K562 (cell line): ENCODE results near the gene HDAC6. TPM values are rescaled to one million over a fixed set of nuclear protein-coding genes. Genes with fewer than 3 reads are reported as not detected.

Experiments used
- ATAC-seq: fragments of 200-7000 bp; cut with Tn5 transposase; 3 replicates; pipeline ENCODE4 v1.9.1; 2020; ENCODE audit warnings: moderate library complexity
- BruUV-seq: library from RNA; stranded (reverse); fragments of 400-500 nt; replicated peaks from 2 replicates; lab custom pipeline; 2021; lab: Mats Ljungman, UMichigan
- CTCF ChIA-PET: fragments of 300-600 bp; formaldehyde crosslinking; extraction: SDS; loops from one replicate; lab custom pipeline; 2021; ENCODE audit warnings: low intra/inter-chr PET ratio; lab: Yijun Ruan, JAX
- POLR2A ChIA-PET: fragments of 300-600, 350-650 bp; sonication (Branson Sonifier 250); formaldehyde crosslinking; extraction: SDS; loops from one replicate; lab custom pipeline; 2021; ENCODE audit warnings: antibody characterized with exemption, inconsistent platforms; lab: Yijun Ruan, JAX
- DNase-seq, 4 experiments: peaks; one replicate each; pipeline versions ENCODE4 v3.0.0 to v3.0.0-alpha.2; 2011 to 2018; ENCODE audit warnings: low spot score in 3 of 4, mixed read lengths in 3 of 4; ENCODE audit errors: extremely low read depth in 1 of 4
- FAIRE-seq: peaks from 2 replicates; lab custom pipeline; 2011; peaks lifted over from hg19 to GRCh38; lab: Jason Lieb, UNC
- H2AFZ ChIP-seq: 2 replicates; pipeline ENCODE4 v1.6.0; 2011; ENCODE audit warnings: low read depth, low read length, control low read depth, inconsistent platforms
- H3K27ac ChIP-seq: fragments of 200-600 bp; 3 replicates; pipeline ENCODE4 v1.8.0; 2011; ENCODE audit warnings: low read depth, mild to moderate bottlenecking, control low read depth, inconsistent platforms, low read length, moderate library complexity, mixed read lengths; ENCODE audit errors: extremely low read depth
- H3K27me3 ChIP-seq, 2 experiments: fragments of 300-600 bp in 1 of 2; 2 replicates in 1 of 2; 3 replicates in 1 of 2; pipeline versions ENCODE4 v1.6.0 to v1.8.0; 2011; ENCODE audit warnings: inconsistent platforms in 2 of 2, low read length in 2 of 2, mild to moderate bottlenecking in 1 of 2, mixed read lengths in 1 of 2, moderate library complexity in 1 of 2; ENCODE audit not compliant: control insufficient read depth in 2 of 2, insufficient read depth in 2 of 2
- H3K36me3 ChIP-seq: fragments of 300-600 bp; 3 replicates; pipeline ENCODE4 v1.8.0; 2011; ENCODE audit warnings: mild to moderate bottlenecking, low read length, inconsistent platforms; ENCODE audit not compliant: control insufficient read depth, insufficient read depth
- H3K4me1 ChIP-seq, 2 experiments: fragments of 200-600 bp in 1 of 2; replicated peaks in 1 of 2; 2 replicates in 1 of 2; 3 replicates in 1 of 2; pipeline versions ENCODE4 v1.5.1 to v1.8.0; 2011; ENCODE audit warnings: inconsistent platforms in 2 of 2, low read length in 2 of 2, mild to moderate bottlenecking in 1 of 2, mixed read lengths in 1 of 2, moderate library complexity in 1 of 2; ENCODE audit not compliant: control insufficient read depth in 2 of 2, insufficient read depth in 2 of 2
- H3K4me2 ChIP-seq: 2 replicates; pipeline ENCODE4 v1.6.1; 2011; ENCODE audit warnings: low read length, control low read depth, inconsistent platforms, mixed read lengths; ENCODE audit not compliant: insufficient read depth
- H3K4me3 ChIP-seq: fragments of 200-600 bp; sonication (generic), shearing (Covaris generic); 2 replicates; pipeline ENCODE4 v1.5.1; 2016; ENCODE audit warnings: control low read depth, inconsistent platforms
- H3K79me2 ChIP-seq: fragments of 200-600 bp; 3 replicates; pipeline ENCODE4 v1.8.0; 2011; ENCODE audit warnings: low read length, inconsistent platforms; ENCODE audit not compliant: control insufficient read depth, insufficient read depth
- H3K9ac ChIP-seq, 2 experiments: 2 replicates each; pipeline versions ENCODE4 v1.6.0 to v1.6.1; 2011; ENCODE audit warnings: low read depth in 2 of 2, low read length in 2 of 2, control low read depth in 1 of 2, inconsistent platforms in 1 of 2, mild to moderate bottlenecking in 1 of 2, mixed read lengths in 1 of 2; ENCODE audit not compliant: insufficient read depth in 1 of 2
- H3K9me1 ChIP-seq: one replicate; pipeline ENCODE4 v1.6.0; 2011; ENCODE audit warnings: inconsistent platforms, mild to moderate bottlenecking, low read length, moderate library complexity; ENCODE audit not compliant: control insufficient read depth, insufficient read depth
- H3K9me3 ChIP-seq: replicated peaks from 2 replicates; pipeline ENCODE4 v1.5.1; 2011; ENCODE audit warnings: low read depth, low read length, inconsistent platforms; ENCODE audit not compliant: control insufficient read depth, insufficient read depth
- H4K20me1 ChIP-seq: replicated peaks from 2 replicates; pipeline ENCODE4 v1.6.1; 2011; ENCODE audit warnings: low read length, inconsistent platforms, mixed read lengths; ENCODE audit not compliant: control insufficient read depth, insufficient read depth
- LCOR ChIP-seq: sonication (generic); formaldehyde crosslinking; IDR thresholded peaks from 2 replicates; pipeline ENCODE4 v1.8.0; 2022; ENCODE audit warnings: mild to moderate bottlenecking, missing genetic modification reagents
- MCM5 ChIP-seq: fragments of 450-650 bp; IDR thresholded peaks from 2 replicates; pipeline ENCODE4 v1.6.1; 2016; ENCODE audit warnings: low read depth
- POLR2G ChIP-seq: fragments of 200-400 bp; formaldehyde crosslinking; IDR thresholded peaks from 2 replicates; pipeline ENCODE4 v1.6.1; 2017; ENCODE audit warnings: low read depth, mild to moderate bottlenecking, antibody characterized with exemption, low read length, moderate library complexity
- SFPQ ChIP-seq: fragments of 200-400 bp; formaldehyde crosslinking; IDR thresholded peaks from 2 replicates; pipeline ENCODE4 v1.6.1; 2017; ENCODE audit warnings: mild to moderate bottlenecking, low read depth, low read length, moderate library complexity
- SMAD3 ChIP-seq: fragments of 450-650 bp; formaldehyde crosslinking; conservative IDR thresholded peaks from 2 replicates; pipeline ENCODE4 v1.4.0; 2020; ENCODE audit warnings: mild to moderate bottlenecking
- ZBTB33 ChIP-seq: sonication (generic); formaldehyde crosslinking; IDR thresholded peaks from 2 replicates; pipeline ENCODE4 v1.8.1; 2023; ENCODE audit warnings: mild to moderate bottlenecking, missing genetic modification reagents
- ZBTB49 ChIP-seq: sonication (generic); formaldehyde crosslinking; IDR thresholded peaks from 2 replicates; pipeline ENCODE4 v1.8.0; 2022; ENCODE audit warnings: missing genetic modification reagents, mild to moderate bottlenecking, borderline replicate concordance
- ZNF699 ChIP-seq: fragments of 250-450 bp; sonication (Bioruptor Pico); IDR thresholded peaks from 2 replicates; pipeline ENCODE4 v1.8.0; 2021; ENCODE audit warnings: mild to moderate bottlenecking, moderate library complexity; ENCODE audit not compliant: insufficient replicate concordance
- WGBS: fragments of 100-300 bp; shearing (Covaris generic); methylation state at CpG from one replicate; pipeline ENCODE4 v1.1.6; 2016; ENCODE audit warnings: low coverage, mixed read lengths; ENCODE audit not compliant: insufficient coverage; ENCODE audit errors: missing lambda C conversion rate; 5-methylcytosine and 5-hydroxymethylcytosine counted together
- in situ Hi-C: fragments of 300-500 bp; cut with MboI; formaldehyde crosslinking; loops from 4 replicates; pipeline ENCODE4 v1.15.0; 2018; ENCODE audit warnings: inconsistent platforms, mixed read lengths
- intact Hi-C: fragments of 100-400 bp; cut with micrococcal nuclease; formaldehyde crosslinking; loops from 2 replicates; pipeline ENCODE4 v1.14.2; 2022
- polyA plus RNA-seq, 8 experiments: library from polyadenylated mRNA; depleted of rRNA in 4 of 8; stranded (reverse) in 5 of 8; unstranded in 3 of 8; fragments of >200 nt; fragmentation: Nextera tagmentation in 2 of 8; fragmentation: Illumina TruSeq in 1 of 8; extraction: Ambion mirVana in 2 of 8; extraction: Trizol in 1 of 8; gene quantifications; 2 replicates each; pipeline versions ENCODE4 v1.2.1 to v1.2.3, GENCODE V29; 2011 to 2014; ENCODE audit warnings: inconsistent platforms in 1 of 8, missing spikeins in 1 of 8
- total RNA-seq, 7 experiments: library from RNA; depleted of rRNA in 6 of 7; stranded (reverse); fragments of >200 nt in 6 of 7; fragmentation: Illumina TruSeq in 2 of 7; extraction: Trizol in 2 of 7; gene quantifications; 2 replicates each; pipeline versions ENCODE4 v1.2.1 to v1.2.3, GENCODE V29; 2011 to 2021; ENCODE audit warnings: low replicate concordance in 1 of 7

Gene HDAC6
- total and polyA plus RNA-seq, 9 of the 15 experiments (the other 6 are each of a cell fraction or from before 2014, with no cell fraction given): 29.9 to 101 (median 71.2) TPM

- FAIRE-seq: no peak
- intact Hi-C loops: no loop called here
- TF ChIP-seq ZBTB33 (CRISPR knock-in tag) (peak; percentile 71), ZBTB49 (CRISPR knock-in tag) (no peak), LCOR (no peak), MCM5 (no peak), SMAD3 (CRISPR knock-in tag) (no peak), SFPQ (no peak), ZNF699 (no peak), POLR2G (peak; percentile 2; the same call in 1 of the 2 replicates)
- Histone ChIP-seq H3K9me1 (no peaks in the 10 kb centered on the region), H3K79me2 (no peaks in the 10 kb centered on the region), H3K9me3 (peaks cover 2% of the 10 kb centered on the region; the same call in 1 of the 2 replicates), H3K4me3 (no peak within 1 kb of the TSS), H3K27ac (no peak within 1 kb of the TSS), H2AFZ (no peak within 1 kb of the TSS), H3K4me2 (no peak within 1 kb of the TSS), H3K4me1 (peaks cover 0 to 16% of the 10 kb centered on the region in 2 experiments; a peak in 2 of 5 replicates), H3K27me3 (no peaks in the 10 kb centered on the region), H4K20me1 (no peaks in the 10 kb centered on the region), H3K36me3 (peaks cover 29% of the 10 kb centered on the region; the same call in 2 of the 3 replicates), H3K9ac (no peak within 1 kb of the TSS)
- no TSS peak for BruUV-seq
- POLR2A ChIA-PET: no interaction called here
- in situ Hi-C loops: no loop called here
- CTCF ChIA-PET: no interaction called here
- ATAC-seq: no peak
- no peak for DNase-seq
- WGBS: 99% methylated on average over 13 of the region's 67 CpGs
Measured at GRCh38 chrX:48826135-48826875, 24.4 kb downstream of the HDAC6 start, which contains the start of gene ERAS. TSS of gene ERAS (plus strand) at chrX:48826513. CDS start at chrX:48829124, 2,611 bp downstream.
